Astrocyte (in vitro differentiated cells and primary cell): ENCODE results near the gene C12orf43. TPM values are rescaled to one million over a fixed set of nuclear protein-coding genes. Genes with fewer than 3 reads are reported as not detected.

Source experiments
- DNase-seq: peaks from one replicate; pipeline ENCODE4 v3.0.0-alpha.2; 2010; ENCODE audit warnings: low read depth
- FAIRE-seq: peaks from 2 replicates; lab custom pipeline; 2011; peaks lifted over from hg19 to GRCh38; lab: Jason Lieb, UNC
- H2AFZ ChIP-seq: 2 replicates; pipeline ENCODE4 v1.6.0; 2012; ENCODE audit warnings: low read depth, low read length, inconsistent platforms
- H3K27ac ChIP-seq: 2 replicates; pipeline ENCODE4 v1.5.1; 2011; ENCODE audit warnings: low read depth, low read length, inconsistent platforms
- H3K27me3 ChIP-seq: 2 replicates; pipeline ENCODE4 v1.6.0; 2011; ENCODE audit warnings: low read length, inconsistent platforms; ENCODE audit not compliant: insufficient read depth
- H3K36me3 ChIP-seq: 2 replicates; pipeline ENCODE4 v1.5.1; 2011; ENCODE audit warnings: low read length, inconsistent platforms; ENCODE audit not compliant: insufficient read depth
- H3K4me1 ChIP-seq: 2 replicates; pipeline ENCODE4 v1.5.1; 2011; ENCODE audit warnings: low read length, inconsistent platforms; ENCODE audit not compliant: insufficient read depth
- H3K4me2 ChIP-seq: 2 replicates; pipeline ENCODE4 v1.6.0; 2012; ENCODE audit warnings: low read length, inconsistent platforms
- H3K4me3 ChIP-seq: 2 replicates; pipeline ENCODE4 v1.5.1; 2011; ENCODE audit warnings: low read depth, mild to moderate bottlenecking, low read length, inconsistent platforms; ENCODE audit not compliant: insufficient read depth
- H3K79me2 ChIP-seq: 2 replicates; pipeline ENCODE4 v1.6.0; 2012; ENCODE audit warnings: mild to moderate bottlenecking, low read length, inconsistent platforms; ENCODE audit not compliant: insufficient read depth
- H3K9ac ChIP-seq: 2 replicates; pipeline ENCODE4 v1.6.0; 2012; ENCODE audit warnings: mild to moderate bottlenecking, low read length, inconsistent platforms
- H3K9me3 ChIP-seq: 2 replicates; pipeline ENCODE4 v1.5.1; 2012; ENCODE audit warnings: low read depth, mild to moderate bottlenecking, low read length, inconsistent platforms; ENCODE audit not compliant: insufficient read depth
- H4K20me1 ChIP-seq: 2 replicates; pipeline ENCODE4 v1.6.0; 2012; ENCODE audit warnings: low read length, inconsistent platforms; ENCODE audit not compliant: insufficient read depth
- H3K27ac Mint-ChIP-seq: one replicate; pipeline ENCODE4 v1.8.0; 2021; ENCODE audit warnings: mild to moderate bottlenecking, mixed read lengths; ENCODE audit not compliant: unreplicated experiment
- H3K27me3 Mint-ChIP-seq: one replicate; pipeline ENCODE4 v1.8.0; 2021; ENCODE audit warnings: low read depth, mixed read lengths; ENCODE audit not compliant: unreplicated experiment
- H3K36me3 Mint-ChIP-seq: one replicate; pipeline ENCODE4 v1.8.0; 2021; ENCODE audit warnings: low read depth, mixed read lengths; ENCODE audit not compliant: unreplicated experiment
- H3K4me1 Mint-ChIP-seq: one replicate; pipeline ENCODE4 v1.8.0; 2021; ENCODE audit warnings: low read depth, mixed read lengths; ENCODE audit not compliant: unreplicated experiment
- H3K4me3 Mint-ChIP-seq: one replicate; pipeline ENCODE4 v1.8.0; 2021; ENCODE audit warnings: mild to moderate bottlenecking, moderate library complexity, mixed read lengths; ENCODE audit not compliant: unreplicated experiment
- H3K9me3 Mint-ChIP-seq: one replicate; pipeline ENCODE4 v1.8.0; 2021; ENCODE audit warnings: mild to moderate bottlenecking, mixed read lengths; ENCODE audit not compliant: unreplicated experiment
- CTCF ChIP-seq: IDR thresholded peaks from 2 replicates; pipeline ENCODE4 v1.5.1; 2011; ENCODE audit warnings: low read depth, mild to moderate bottlenecking, inconsistent platforms, low read length, moderate library complexity; ENCODE audit not compliant: insufficient read depth
- EZH2 ChIP-seq: IDR thresholded peaks from 2 replicates; pipeline ENCODE4 v1.6.1; 2012; ENCODE audit warnings: mild to moderate bottlenecking, low read length, inconsistent platforms; ENCODE audit not compliant: insufficient read depth
- total RNA-seq: library from RNA; stranded (reverse); gene quantifications from 2 replicates; pipeline ENCODE4 v1.2.1, GENCODE V29; 2021

The C12orf43 gene
- total RNA-seq, 1 donor from 2014 or later = 16.2 TPM

GRCh38 chr12:121057794-121058193 lies 41.5 kb upstream of the C12orf43 start:
- DNase-seq = no peak
- H3K27ac ChIP-seq = no peak overlapping the region
- H3K79me2 ChIP-seq = no peaks in the 10 kb centered on the region
- H3K36me3 ChIP-seq = no peaks in the 10 kb centered on the region
- no peaks in the 10 kb centered on the region for H4K20me1 ChIP-seq
- H2AFZ ChIP-seq = no peak overlapping the region
- Mint-ChIP-seq H3K27me3 (peaks cover 10% of the 10 kb centered on the region), H3K4me3 (no peak overlapping the region), H3K9me3 (no peaks in the 10 kb centered on the region), H3K36me3 (no peaks in the 10 kb centered on the region), H3K4me1 (no peaks in the 10 kb centered on the region), H3K27ac (no peak overlapping the region)
- peaks cover 8% of the 10 kb centered on the region for H3K27me3 ChIP-seq
- H3K4me2 ChIP-seq = no peak overlapping the region
- no peak overlapping the region for H3K9ac ChIP-seq
- no peaks in the 10 kb centered on the region for H3K4me1 ChIP-seq
- TF ChIP-seq CTCF (no peak), EZH2 (no peak)
- H3K4me3 ChIP-seq = no peak overlapping the region
- no peaks in the 10 kb centered on the region for H3K9me3 ChIP-seq
- FAIRE-seq = no peak

GRCh38 chr12:121053706-121054105 lies 37.4 kb upstream of the C12orf43 start:
- TF ChIP-seq EZH2 = no peak
- TF ChIP-seq CTCF = no peak
- H3K4me3 Mint-ChIP-seq = no peak overlapping the region
- no peak overlapping the region for H2AFZ ChIP-seq
- no peak overlapping the region for H3K27ac Mint-ChIP-seq
- H4K20me1 ChIP-seq = no peaks in the 10 kb centered on the region
- no peaks in the 10 kb centered on the region for H3K36me3 ChIP-seq
- no peaks in the 10 kb centered on the region for H3K9me3 ChIP-seq
- H3K27me3 ChIP-seq = peaks cover 5% of the 10 kb centered on the region
- H3K4me1 Mint-ChIP-seq = no peaks in the 10 kb centered on the region
- no peak overlapping the region for H3K9ac ChIP-seq
- no peak overlapping the region for H3K4me3 ChIP-seq
- H3K79me2 ChIP-seq = no peaks in the 10 kb centered on the region
- FAIRE-seq = no peak
- no peak overlapping the region for H3K4me2 ChIP-seq
- peaks cover 25% of the 10 kb centered on the region for H3K27me3 Mint-ChIP-seq
- no peaks in the 10 kb centered on the region for H3K9me3 Mint-ChIP-seq
- H3K36me3 Mint-ChIP-seq = peaks cover 1% of the 10 kb centered on the region
- no peaks in the 10 kb centered on the region for H3K4me1 ChIP-seq
- H3K27ac ChIP-seq = no peak overlapping the region
- no peak for DNase-seq

GRCh38 chr12:121050725-121051124 lies 34.4 kb upstream of the C12orf43 start:
- Histone ChIP-seq H2AFZ (no peak overlapping the region), H3K9ac (no peak overlapping the region), H3K4me1 (no peaks in the 10 kb centered on the region), H3K4me3 (no peak overlapping the region), H3K27ac (no peak overlapping the region), H3K79me2 (no peaks in the 10 kb centered on the region), H3K36me3 (no peaks in the 10 kb centered on the region), H4K20me1 (no peaks in the 10 kb centered on the region), H3K4me2 (no peak overlapping the region), H3K27me3 (peaks cover 3% of the 10 kb centered on the region), H3K9me3 (no peaks in the 10 kb centered on the region)
- DNase-seq (no peak), FAIRE-seq (no peak)
- Mint-ChIP-seq H3K9me3 (no peaks in the 10 kb centered on the region), H3K36me3 (peaks cover 1% of the 10 kb centered on the region), H3K4me3 (no peak overlapping the region), H3K27me3 (peaks cover 25% of the 10 kb centered on the region), H3K27ac (no peak overlapping the region), H3K4me1 (no peaks in the 10 kb centered on the region)
- no peak for TF ChIP-seq CTCF
- TF ChIP-seq EZH2 = no peak
